D721Med (cell line): Measurements from ENCODE around the gene CDH23.

Source experiments
- DNase-seq: peaks from one replicate; pipeline ENCODE4 v3.0.0; 2011; ENCODE audit warnings: low spot score; ENCODE audit not compliant: insufficient read length
- FAIRE-seq: peaks from 2 replicates; lab custom pipeline; 2011; peaks lifted over from hg19 to GRCh38; lab: Jason Lieb, UNC
- CTCF ChIP-seq: IDR thresholded peaks from 2 replicates; pipeline ENCODE4 v1.5.1; 2012; ENCODE audit warnings: mild to moderate bottlenecking, control low read depth; ENCODE audit not compliant: insufficient read depth; ENCODE audit errors: missing control alignments

The CDH23 gene

GRCh38 chr10:71828702-71829101, 432.0 kb downstream of the CDH23 start:
- TF ChIP-seq CTCF, result no peak
- no peak for FAIRE-seq

GRCh38 chr10:71829171-71829570, 432.5 kb downstream of the CDH23 start:
- no peak for FAIRE-seq
- no peak for TF ChIP-seq CTCF
- no peak for DNase-seq

More at GRCh38 chr10:71828702-71829101, 432.0 kb downstream of the CDH23 start:
- no peak for DNase-seq

- DNase-seq (no peak), FAIRE-seq (no peak)
- TF ChIP-seq CTCF, result no peak
Observed at GRCh38 chr10:71829896-71830295, 433.2 kb downstream of the CDH23 start.

- no peak for FAIRE-seq
Observed at GRCh38 chr10:71830726-71831125, 434.0 kb downstream of the CDH23 start.

GRCh38 chr10:71831646-71832552, 435.2 kb downstream of the CDH23 start:
- FAIRE-seq (no peak), DNase-seq (no peak)
- TF ChIP-seq CTCF, result no peak

More at GRCh38 chr10:71830726-71831125, 434.0 kb downstream of the CDH23 start:
- no peak for DNase-seq
- no peak for TF ChIP-seq CTCF

- FAIRE-seq, result no peak
- TF ChIP-seq CTCF, result no peak
- DNase-seq, result no peak
Observed at GRCh38 chr10:71832967-71833366, 436.2 kb downstream of the CDH23 start.
